Heart left ventricle (tissue), 16 donors: ENCODE data around the gene PLCB1. TPM values are rescaled to one million over a fixed set of nuclear protein-coding genes. Genes with fewer than 3 reads are reported as not detected.

Source experiments
- ATAC-seq, 4 donors: fragments of 200-7000 bp; cut with Tn5 transposase; one replicate each; pipeline ENCODE4 v1.9.1; 2020 to 2022; ENCODE audit warnings: moderate library complexity in 4 of 4, mild to moderate bottlenecking in 3 of 4, moderate number of reproducible peaks in 1 of 4
- DNase-seq, 5 donors: peaks; one replicate each; pipeline ENCODE4 v3.0.0-alpha.2; 2020
- H3K27ac ChIP-seq, 12 donors: fragments of 200-600 bp; sonication (generic) in 4 of 12; one replicate each; pipeline versions ENCODE4 v1.5.0 to v1.8.0; 2016 to 2022; ENCODE audit warnings: mild to moderate bottlenecking in 2 of 12
- H3K27me3 ChIP-seq, 9 donors: fragments of 200-600 bp; sonication (generic) in 2 of 9; one replicate each; pipeline versions ENCODE4 v1.5.1 to v1.8.0; 2016 to 2022; ENCODE audit warnings: mild to moderate bottlenecking in 3 of 9
- H3K36me3 ChIP-seq, 9 donors: fragments of 200-600 bp; sonication (generic) in 2 of 9; one replicate each; pipeline versions ENCODE4 v1.5.0 to v1.8.0; 2018 to 2022; ENCODE audit warnings: mild to moderate bottlenecking in 2 of 9
- H3K4me1 ChIP-seq, 12 donors: fragments of 200-600 bp; sonication (generic) in 4 of 12; one replicate each; pipeline versions ENCODE4 v1.5.0 to v1.8.0; 2016 to 2022; ENCODE audit warnings: mild to moderate bottlenecking in 3 of 12
- H3K4me3 ChIP-seq, 12 donors: fragments of 200-600 bp; sonication (generic) in 4 of 12; one replicate each; pipeline versions ENCODE4 v1.5.0 to v1.8.0; 2017 to 2022; ENCODE audit warnings: mild to moderate bottlenecking in 9 of 12, moderate library complexity in 4 of 12
- H3K9me3 ChIP-seq, 12 donors: fragments of 200-600 bp; sonication (generic) in 4 of 12; one replicate each; pipeline versions ENCODE4 v1.5.0 to v1.8.0; 2016 to 2022; ENCODE audit warnings: mild to moderate bottlenecking in 1 of 12
- CTCF ChIP-seq, 12 donors: fragments of 200-600 bp; sonication (generic) in 4 of 12; IDR thresholded peaks; one replicate each; pipeline versions ENCODE4 v1.5.0 to v1.8.0; 2018 to 2022; ENCODE audit warnings: antibody characterized with exemption in 12 of 12, mild to moderate bottlenecking in 5 of 12
- POLR2A ChIP-seq, 2 donors: fragments of 450-650 bp; IDR thresholded peaks; one replicate each; pipeline ENCODE4 v1.6.1; 2017; ENCODE audit warnings: antibody characterized with exemption in 2 of 2, mild to moderate bottlenecking in 2 of 2, moderate library complexity in 2 of 2
- WGBS, 4 donors: extraction: QIAGEN DNeasy Blood & Tissue Kit in 2 of 4; methylation state at CpG; one replicate each; pipeline versions ENCODE4 v1.1.5 to v1.1.7; 2013 to 2018; 5-methylcytosine and 5-hydroxymethylcytosine counted together
- intact Hi-C, 10 donors: fragments of 100-400 bp; cut with DNase I; formaldehyde crosslinking; loops; one replicate each; pipeline versions ENCODE4 v1.11.1 to v1.14.2; 2022
- polyA plus RNA-seq, 2 donors: library from polyadenylated mRNA; stranded (reverse); fragments of 200-250 nt; gene quantifications; one replicate each; pipeline ENCODE4 v1.2.3, GENCODE V29; 2013
- total RNA-seq, 9 donors: library from RNA; depleted of rRNA in 2 of 9; stranded (reverse); fragments of >200 nt in 2 of 9; fragmentation: NEBNext Ultra II Directional in 3 of 9; extraction: Animal tissue kit (Norgen Biotek cat#: 25700) in 3 of 9; gene quantifications; one replicate each; pipeline versions ENCODE4 v1.1.0 to v1.2.4, GENCODE V29; 2016 to 2023
- donor health status: ischemic (EF 13 %, LVEDD 7.1; RV severe dilation, severe dysfunction).
- donor health status: healthy with polysubstance abuse.
- donor health status: DM: no; HTN: yes; CAD: no.
- donor health status: DM: no; HTN: no; CAD: no.
- donor health status: ischemic (EF 25% LVEDD 6.9; RV normal size, moderate dysfunction).
- donor health status: ischemic (EF 25% LVEDD 5.7; RV mildly dilated, moderate dysfunction).
- donor health status: healthy.
- donor health status: DM: yes; HTN: yes; CAD: no.
- donor health status: ischemic (EF 35%, LVEDD 5.7; RV mildly dilated, moderate dysfunction).
- donor health status: nonischemic (EF 11% LVEDD 7.7; RV severe dilation, severe dysfunction).
- donor health status: DM: yes; HTN: yes; CAD: no.
- donor health status: PGD.
- donor health status: ischemic (EF 29% LVEDD 5.4; RV normal size, mild dysfunction).
- donor health status: nonischemic (EF 23%, LVEDD 6.1; RV moderate dilation, normal function).

PLCB1 gene
- total and polyA plus RNA-seq, 11 donors: 2.5 to 12.1 (median 7.4) TPM

- H3K9me3 ChIP-seq: no peaks in the 10 kb centered on the region
- H3K4me1 ChIP-seq: peaks cover 0 to 7% (median 0%) of the 10 kb centered on the region in 12 donors
- 83 to 88% (median 86%) methylated on average over 1 of the region's 1 CpG for WGBS, 4 donors
- H3K4me3 ChIP-seq: no peak overlapping the region
- DNase-seq (no peak), ATAC-seq (no peak)
- H3K27me3 ChIP-seq: no peaks in the 10 kb centered on the region
- TF ChIP-seq CTCF (IDR thresholded peaks at IDR 0.05) (no peak), POLR2A (IDR thresholded peaks at IDR 0.05) (no peak)
- intact Hi-C loops: no loop called here
- H3K36me3 ChIP-seq: no peaks in the 10 kb centered on the region
- no peak overlapping the region for H3K27ac ChIP-seq
Measured at GRCh38 chr20:8406391-8406790, 274.3 kb downstream of the PLCB1 start.

- no peaks in the 10 kb centered on the region for H3K36me3 ChIP-seq
- TF ChIP-seq CTCF (IDR thresholded peaks at IDR 0.05): no peak
- TF ChIP-seq POLR2A (IDR thresholded peaks at IDR 0.05): no peak
- no peak overlapping the region for H3K4me3 ChIP-seq
- ATAC-seq: no peak
- H3K27ac ChIP-seq: no peak overlapping the region
- 74 to 79% (median 76%) methylated on average over 4 of the region's 4 CpGs for WGBS, 4 donors
- no peaks in the 10 kb centered on the region for H3K9me3 ChIP-seq
- no peaks in the 10 kb centered on the region for H3K27me3 ChIP-seq
- intact Hi-C loops: no loop called here
- no peak for DNase-seq
- H3K4me1 ChIP-seq: peaks cover 0 to 7% (median 0%) of the 10 kb centered on the region in 12 donors
Measured at GRCh38 chr20:8408587-8409307, 276.7 kb downstream of the PLCB1 start.

GRCh38 chr20:8413691-8414090 lies 281.6 kb downstream of the PLCB1 start:
- ATAC-seq: no peak
- Histone ChIP-seq H3K27me3 (no peaks in the 10 kb centered on the region), H3K36me3 (no peaks in the 10 kb centered on the region), H3K4me1 (peaks cover 0 to 8% (median 0%) of the 10 kb centered on the region in 12 donors), H3K4me3 (no peak overlapping the region), H3K27ac (no peak overlapping the region), H3K9me3 (no peaks in the 10 kb centered on the region)
- TF ChIP-seq CTCF (IDR thresholded peaks at IDR 0.05): no peak
- no peak for TF ChIP-seq POLR2A (IDR thresholded peaks at IDR 0.05)
- intact Hi-C loops: no loop called here
- no peak for DNase-seq
- 94 to 99% (median 97%) methylated on average over 2 of the region's 2 CpGs for WGBS, 4 donors

- Histone ChIP-seq H3K27me3 (no peaks in the 10 kb centered on the region), H3K36me3 (no peaks in the 10 kb centered on the region), H3K4me1 (peaks cover 0 to 8% (median 0%) of the 10 kb centered on the region in 12 donors), H3K4me3 (no peak overlapping the region), H3K9me3 (no peaks in the 10 kb centered on the region), H3K27ac (no peak overlapping the region)
- no peak for DNase-seq
- ATAC-seq: peak in 1 of 4 donors; percentile 55
- TF ChIP-seq CTCF (IDR thresholded peaks at IDR 0.05) (no peak), POLR2A (IDR thresholded peaks at IDR 0.05) (no peak)
- intact Hi-C loops: no loop called here
Measured at GRCh38 chr20:8414586-8415274, 282.7 kb downstream of the PLCB1 start.
